ENCODE data around the gene INTS13.
"Not testable (repeated sequence)": the region's sequence is repeated elsewhere in the genome, so short reads cannot be mapped to it uniquely, and the experiment has no call there.

The INTS13 gene

GRCh38 chr12:26869104-26869494 is 68.7 kb downstream of the INTS13 start:
- DNase-seq, result no peak

- DNase-seq, result no peak
These were observed 69.2 kb downstream of the INTS13 start for GRCh38 chr12:26868447-26869103.

GRCh38 chr12:26867080-26867479 is 70.7 kb downstream of the INTS13 start:
- no peak for DNase-seq

- no peak for DNase-seq
These were observed 74.3 kb downstream of the INTS13 start for GRCh38 chr12:26863515-26863914.

- DNase-seq, result not testable (repeated sequence)
These were observed 75.0 kb downstream of the INTS13 start for GRCh38 chr12:26862787-26863186.

GRCh38 chr12:26861690-26862089 is 76.1 kb downstream of the INTS13 start:
- no peak for DNase-seq

GRCh38 chr12:26857465-26858176 is 80.2 kb downstream of the INTS13 start:
- DNase-seq, result peak in 1 of 2 experiments; percentile 18

GRCh38 chr12:26855337-26855736 is 82.4 kb downstream of the INTS13 start:
- no peak for DNase-seq

All from NCI-H2081 (cell line).